SK-N-SH (cell line): Measurements from ENCODE around the gene PWWP2B.

Experiments used
- EP300 ChIP-seq, 2 experiments: IDR thresholded peaks; 2 replicates each; pipeline versions ENCODE4 v1.4.0 to v1.6.1; 2012; ENCODE audit warnings: borderline replicate concordance in 1 of 2, low read depth in 1 of 2, low read length in 1 of 2
- FOSL2 ChIP-seq: IDR thresholded peaks from 2 replicates; pipeline ENCODE4 v1.4.0; 2012; ENCODE audit warnings: low read depth, mild to moderate bottlenecking, moderate library complexity, borderline replicate concordance
- JUND ChIP-seq: IDR thresholded peaks from 2 replicates; pipeline ENCODE4 v1.4.0; 2012
- NFIC ChIP-seq: IDR thresholded peaks from 2 replicates; pipeline ENCODE4 v1.4.0; 2012; ENCODE audit warnings: borderline replicate concordance
- RAD21 ChIP-seq: IDR thresholded peaks from 2 replicates; pipeline ENCODE4 v1.6.1; 2012; ENCODE audit warnings: mild to moderate bottlenecking, low read length
- RCOR1 ChIP-seq: fragments of 150-350 bp; IDR thresholded peaks from 2 replicates; pipeline ENCODE4 v1.6.1; 2017; ENCODE audit warnings: antibody characterized with exemption, low read length
- SIN3A ChIP-seq: IDR thresholded peaks from 2 replicates; pipeline ENCODE4 v1.6.1; 2012; ENCODE audit warnings: low read depth, mild to moderate bottlenecking, low read length, moderate library complexity, borderline replicate concordance
- SMC3 ChIP-seq: IDR thresholded peaks from 2 replicates; pipeline ENCODE4 v1.6.1; 2012; ENCODE audit warnings: low read depth, low read length, improper control_type of control experiment
- TF ChIP-seq, protein P1 (sequence below): fragments of 200-600 bp; sonication (generic); IDR thresholded peaks from 2 replicates; pipeline ENCODE4 v1.6.1; 2017; ENCODE audit warnings: antibody characterized with exemption, mild to moderate bottlenecking, moderate library complexity
- TF ChIP-seq, protein P2 (sequence below): fragments of 150-350 bp; IDR thresholded peaks from 2 replicates; pipeline ENCODE4 v1.6.1; 2017; ENCODE audit warnings: antibody characterized with exemption, low read length, low read depth, borderline replicate concordance
- TF ChIP-seq, protein P3 (sequence below): IDR thresholded peaks from 2 replicates; pipeline ENCODE4 v1.4.0; 2012; ENCODE audit warnings: low read depth

DNA sequence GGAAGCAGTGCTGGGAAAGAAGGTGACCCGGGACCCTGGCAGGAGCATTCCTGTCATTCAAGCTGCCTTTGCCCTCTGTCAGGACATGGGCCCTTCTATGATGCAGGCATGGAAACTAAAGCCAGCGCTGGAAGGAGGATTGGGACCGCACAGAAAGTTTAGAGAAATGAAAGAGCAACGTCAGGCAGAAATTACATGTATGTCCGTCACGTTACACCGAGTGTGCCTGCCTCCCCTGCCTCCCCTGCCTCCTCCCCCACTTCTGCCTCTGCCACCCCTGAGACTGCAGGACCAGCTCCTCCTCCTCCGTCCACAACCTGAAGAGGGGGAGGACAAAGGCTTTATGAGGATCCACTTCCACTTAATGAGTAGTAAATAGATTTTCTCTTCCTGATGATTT is 13.9 kb upstream of the PWWP2B start:
- TF ChIP-seq, protein P1, sequence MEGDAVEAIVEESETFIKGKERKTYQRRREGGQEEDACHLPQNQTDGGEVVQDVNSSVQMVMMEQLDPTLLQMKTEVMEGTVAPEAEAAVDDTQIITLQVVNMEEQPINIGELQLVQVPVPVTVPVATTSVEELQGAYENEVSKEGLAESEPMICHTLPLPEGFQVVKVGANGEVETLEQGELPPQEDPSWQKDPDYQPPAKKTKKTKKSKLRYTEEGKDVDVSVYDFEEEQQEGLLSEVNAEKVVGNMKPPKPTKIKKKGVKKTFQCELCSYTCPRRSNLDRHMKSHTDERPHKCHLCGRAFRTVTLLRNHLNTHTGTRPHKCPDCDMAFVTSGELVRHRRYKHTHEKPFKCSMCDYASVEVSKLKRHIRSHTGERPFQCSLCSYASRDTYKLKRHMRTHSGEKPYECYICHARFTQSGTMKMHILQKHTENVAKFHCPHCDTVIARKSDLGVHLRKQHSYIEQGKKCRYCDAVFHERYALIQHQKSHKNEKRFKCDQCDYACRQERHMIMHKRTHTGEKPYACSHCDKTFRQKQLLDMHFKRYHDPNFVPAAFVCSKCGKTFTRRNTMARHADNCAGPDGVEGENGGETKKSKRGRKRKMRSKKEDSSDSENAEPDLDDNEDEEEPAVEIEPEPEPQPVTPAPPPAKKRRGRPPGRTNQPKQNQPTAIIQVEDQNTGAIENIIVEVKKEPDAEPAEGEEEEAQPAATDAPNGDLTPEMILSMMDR = no peak
- no peak for TF ChIP-seq JUND
- no peak for TF ChIP-seq SMC3
- no peak for TF ChIP-seq FOSL2
- no peak for TF ChIP-seq RAD21
- no peak for TF ChIP-seq NFIC
- TF ChIP-seq, protein P2, sequence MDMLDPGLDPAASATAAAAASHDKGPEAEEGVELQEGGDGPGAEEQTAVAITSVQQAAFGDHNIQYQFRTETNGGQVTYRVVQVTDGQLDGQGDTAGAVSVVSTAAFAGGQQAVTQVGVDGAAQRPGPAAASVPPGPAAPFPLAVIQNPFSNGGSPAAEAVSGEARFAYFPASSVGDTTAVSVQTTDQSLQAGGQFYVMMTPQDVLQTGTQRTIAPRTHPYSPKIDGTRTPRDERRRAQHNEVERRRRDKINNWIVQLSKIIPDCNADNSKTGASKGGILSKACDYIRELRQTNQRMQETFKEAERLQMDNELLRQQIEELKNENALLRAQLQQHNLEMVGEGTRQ = no peak
- no peak for TF ChIP-seq RCOR1
- TF ChIP-seq, protein P3, sequence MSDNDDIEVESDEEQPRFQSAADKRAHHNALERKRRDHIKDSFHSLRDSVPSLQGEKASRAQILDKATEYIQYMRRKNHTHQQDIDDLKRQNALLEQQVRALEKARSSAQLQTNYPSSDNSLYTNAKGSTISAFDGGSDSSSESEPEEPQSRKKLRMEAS = no peak
- no peak for TF ChIP-seq EP300 (IDR thresholded peaks at IDR 0.05; ENCODE audit: borderline replicate concordance in 1 of 2, low read depth in 1 of 2, low read length in 1 of 2)
- TF ChIP-seq SIN3A = no peak
